Measurements from ENCODE around the gene PREX1. TPM values are rescaled to one million over a fixed set of nuclear protein-coding genes. Genes with fewer than 3 reads are reported as not detected.
"Not testable (repeated sequence)": the region's sequence is repeated elsewhere in the genome, so short reads cannot be mapped to it uniquely, and the experiment has no call there.

PREX1 gene
- total RNA-seq, 2 donors from 2014 or later: 7.4 to 37.9 TPM

GRCh38 chr20:48846516-48847492 is 19.0 kb upstream of the PREX1 start:
- Histone ChIP-seq H3K27me3 (replicated peaks; ENCODE audit: insufficient read depth) (no peaks in the 10 kb centered on the region), H3K36me3 (no peaks in the 10 kb centered on the region), H3K27ac (no peak overlapping the region), H3K9me3 (no peaks in the 10 kb centered on the region), H3K4me3 (no peak overlapping the region), H3K4me1 (replicated peaks) (no peaks in the 10 kb centered on the region)
- no peak for DNase-seq (ENCODE audit: low spot score)
- TF ChIP-seq POLR2AphosphoS5 (IDR thresholded peaks at IDR 0.05): no peak
- no peak for TF ChIP-seq POLR2A (IDR thresholded peaks at IDR 0.05)
- TF ChIP-seq CTCF (IDR thresholded peaks at IDR 0.05): no peak
- 37% methylated on average over 12 of the region's 12 CpGs for WGBS
- intact Hi-C loops (cut with DNase I): no loop called here

GRCh38 chr20:48845721-48846306 is 18.0 kb upstream of the PREX1 start:
- 58% methylated on average over 7 of the region's 7 CpGs for WGBS
- Histone ChIP-seq H3K27me3 (replicated peaks; ENCODE audit: insufficient read depth) (no peaks in the 10 kb centered on the region), H3K9me3 (no peaks in the 10 kb centered on the region), H3K4me3 (no peak overlapping the region), H3K36me3 (no peaks in the 10 kb centered on the region), H3K4me1 (replicated peaks) (no peaks in the 10 kb centered on the region), H3K27ac (no peak overlapping the region)
- DNase-seq (ENCODE audit: low spot score): no peak
- TF ChIP-seq POLR2AphosphoS5 (IDR thresholded peaks at IDR 0.05): no peak
- no peak for TF ChIP-seq POLR2A (IDR thresholded peaks at IDR 0.05)
- no peak for TF ChIP-seq CTCF (IDR thresholded peaks at IDR 0.05)
- intact Hi-C loops (cut with DNase I): no loop called here

GRCh38 chr20:48844996-48845395 is 17.2 kb upstream of the PREX1 start:
- Histone ChIP-seq H3K4me3 (no peak overlapping the region), H3K27ac (no peak overlapping the region), H3K36me3 (no peaks in the 10 kb centered on the region), H3K9me3 (no peaks in the 10 kb centered on the region), H3K27me3 (replicated peaks; ENCODE audit: insufficient read depth) (no peaks in the 10 kb centered on the region), H3K4me1 (replicated peaks) (no peaks in the 10 kb centered on the region)
- TF ChIP-seq POLR2AphosphoS5 (IDR thresholded peaks at IDR 0.05) (no peak), CTCF (IDR thresholded peaks at IDR 0.05) (no peak), POLR2A (IDR thresholded peaks at IDR 0.05) (no peak)
- DNase-seq (ENCODE audit: low spot score): no peak
- intact Hi-C loops (cut with DNase I): no loop called here
- 50% methylated on average over 4 of the region's 4 CpGs for WGBS

- H3K27ac ChIP-seq; H3K4me1 ChIP-seq (replicated peaks); DNase-seq (ENCODE audit: low spot score); H3K36me3 ChIP-seq; H3K27me3 ChIP-seq (replicated peaks; ENCODE audit: insufficient read depth); H3K4me3 ChIP-seq; H3K9me3 ChIP-seq; intact Hi-C loops (cut with DNase I): not testable (repeated sequence)
- WGBS: 46% methylated on average over 2 of the region's 2 CpGs
Measured at GRCh38 chr20:48843896-48844295, 16.1 kb upstream of the PREX1 start.

- H3K9me3 ChIP-seq: no peaks in the 10 kb centered on the region
- no peak for DNase-seq (ENCODE audit: low spot score)
- no peaks in the 10 kb centered on the region for H3K27me3 ChIP-seq (replicated peaks; ENCODE audit: insufficient read depth)
- TF ChIP-seq POLR2A (IDR thresholded peaks at IDR 0.05) (no peak), POLR2AphosphoS5 (IDR thresholded peaks at IDR 0.05) (no peak), CTCF (IDR thresholded peaks at IDR 0.05) (no peak)
- no peaks in the 10 kb centered on the region for H3K4me1 ChIP-seq (replicated peaks)
- no peak overlapping the region for H3K27ac ChIP-seq
- no peaks in the 10 kb centered on the region for H3K36me3 ChIP-seq
- 79% methylated on average over 6 of the region's 6 CpGs for WGBS
- no peak overlapping the region for H3K4me3 ChIP-seq
- intact Hi-C loops (cut with DNase I): no loop called here
Measured at GRCh38 chr20:48843057-48843806, 15.4 kb upstream of the PREX1 start.

Measured in prostate gland (tissue), 2 donors.